ENCODE data around the gene RTCB. TPM values are rescaled to one million over a fixed set of nuclear protein-coding genes. Genes with fewer than 3 reads are reported as not detected.
"Not testable (repeated sequence)": the region's sequence is repeated elsewhere in the genome, so short reads cannot be mapped to it uniquely, and the experiment has no call there.

Gene RTCB
- polyA plus RNA-seq, 1 of the 3 experiments (the other 2 are of a cell fraction), result 89.6 TPM

DNA sequence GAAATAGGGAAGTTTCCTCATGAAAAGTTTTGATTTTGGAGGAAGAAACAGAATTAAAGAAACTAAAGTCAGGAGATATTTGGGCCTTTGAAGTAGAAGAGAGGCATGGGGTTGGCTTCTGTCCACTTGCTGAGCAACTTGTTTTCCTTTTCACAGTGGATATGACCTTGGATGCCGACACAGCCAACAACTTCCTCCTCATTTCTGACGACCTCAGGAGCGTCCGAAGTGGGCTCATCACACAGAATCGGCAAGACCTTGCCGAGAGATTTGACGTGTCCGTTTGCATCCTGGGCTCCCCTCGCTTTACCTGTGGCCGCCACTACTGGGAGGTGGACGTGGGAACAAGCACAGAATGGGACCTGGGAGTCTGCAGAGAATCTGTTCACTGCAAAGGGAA, 52.0 kb downstream of the RTCB start:
- 49% methylated on average over 4 of the region's 11 CpGs for WGBS (ENCODE audit: low lambda C conversion rate)
- H3K4me3 ChIP-seq (ENCODE audit: low read depth in 2 of 2, low read length in 1 of 2); H3K79me2 ChIP-seq (ENCODE audit: insufficient read depth); H3F3A ChIP-seq (replicated peaks; ENCODE audit: insufficient read depth); DNase-seq; H3K36me3 ChIP-seq (replicated peaks in 1 of 2; ENCODE audit: control insufficient read depth in 1 of 2, insufficient read depth in 2 of 2, low read length in 1 of 2); H3K4me1 ChIP-seq (ENCODE audit: control insufficient read depth in 1 of 2, insufficient read depth in 2 of 2, low read depth in 1 of 2, low read length in 1 of 2); H3K27ac ChIP-seq (ENCODE audit: low read depth in 2 of 2, low read length in 1 of 2); H3K4me2 ChIP-seq; H2AFZ ChIP-seq (ENCODE audit: low read depth); H3K9me2 ChIP-seq; H3K9ac ChIP-seq; H4K20me1 ChIP-seq (ENCODE audit: insufficient read depth); POLR2A ChIA-PET; H3K9me3 ChIP-seq; H3K27me3 ChIP-seq (ENCODE audit: insufficient read depth); CTCF ChIA-PET: not testable (repeated sequence)

DNA sequence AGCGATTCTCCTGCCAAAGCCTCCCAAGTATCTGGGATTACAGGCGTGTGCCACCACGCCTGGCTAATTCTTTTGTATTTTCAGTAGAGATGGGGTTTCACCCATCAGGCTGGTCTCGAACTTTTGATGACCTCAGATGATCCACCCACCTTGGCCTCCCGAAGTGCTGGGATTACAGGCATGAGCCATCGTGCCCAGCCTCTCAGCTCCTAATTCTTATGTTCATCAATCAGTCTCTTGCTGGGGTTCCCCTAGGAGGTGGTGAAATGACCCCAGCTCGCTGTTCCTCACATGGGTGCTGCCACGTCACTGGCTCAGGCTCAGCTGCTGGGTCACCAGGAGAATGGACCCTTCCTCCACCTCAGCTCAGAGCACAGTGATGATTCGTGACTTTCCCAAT, 54.5 kb downstream of the RTCB start, which contains the start of gene RFPL3:
Gene RFPL3, plus strand, starts transcription at position 301 of the 400 bp plus-strand sequence. CDS start 205 bp downstream, outside the sequence.
- H4K20me1 ChIP-seq (ENCODE audit: insufficient read depth); H3K4me3 ChIP-seq (ENCODE audit: low read depth in 2 of 2, low read length in 1 of 2); DNase-seq; H3K79me2 ChIP-seq (ENCODE audit: insufficient read depth); H3K4me2 ChIP-seq; H3K9ac ChIP-seq; H3K27ac ChIP-seq (ENCODE audit: low read depth in 2 of 2, low read length in 1 of 2); H2AFZ ChIP-seq (ENCODE audit: low read depth); CTCF ChIA-PET; H3K27me3 ChIP-seq (ENCODE audit: insufficient read depth); H3F3A ChIP-seq (replicated peaks; ENCODE audit: insufficient read depth); H3K4me1 ChIP-seq (ENCODE audit: control insufficient read depth in 1 of 2, insufficient read depth in 2 of 2, low read depth in 1 of 2, low read length in 1 of 2); H3K9me3 ChIP-seq; H3K9me2 ChIP-seq; H3K36me3 ChIP-seq (replicated peaks in 1 of 2; ENCODE audit: control insufficient read depth in 1 of 2, insufficient read depth in 2 of 2, low read length in 1 of 2); POLR2A ChIA-PET: not testable (repeated sequence)
- WGBS (ENCODE audit: low lambda C conversion rate), result 44% methylated on average over 9 of the region's 9 CpGs

DNA sequence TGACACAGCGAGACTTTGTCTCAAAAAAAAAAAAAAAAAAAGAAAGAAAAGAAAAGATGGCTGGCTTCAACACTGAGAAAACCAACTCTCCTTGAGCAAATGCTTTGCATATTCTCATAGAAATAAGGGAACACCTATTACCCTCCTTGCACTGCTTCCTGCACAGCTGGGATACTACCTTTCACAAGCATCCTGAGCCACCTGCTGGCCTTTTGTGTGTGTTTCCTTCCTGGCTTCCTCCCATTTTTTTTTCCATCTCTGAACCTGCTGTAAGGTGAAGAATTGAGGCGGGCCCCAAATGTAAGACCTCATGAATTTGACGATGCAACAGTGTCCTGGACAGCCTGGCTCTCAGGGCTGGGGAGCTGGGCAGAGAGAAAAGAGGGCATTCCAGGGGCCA, 56.3 kb downstream of the RTCB start:
- Histone ChIP-seq H3K4me1 (ENCODE audit: control insufficient read depth in 1 of 2, insufficient read depth in 2 of 2, low read depth in 1 of 2, low read length in 1 of 2) (no peaks in the 10 kb centered on the region), H3K27ac (ENCODE audit: low read depth in 2 of 2, low read length in 1 of 2) (no peak overlapping the region), H2AFZ (ENCODE audit: low read depth) (no peak overlapping the region), H3F3A (replicated peaks; ENCODE audit: insufficient read depth) (no peaks in the 10 kb centered on the region), H3K9me3 (no peaks in the 10 kb centered on the region), H3K9me2 (no peaks in the 10 kb centered on the region), H3K27me3 (ENCODE audit: insufficient read depth) (no peaks in the 10 kb centered on the region), H3K4me3 (ENCODE audit: low read depth in 2 of 2, low read length in 1 of 2) (no peak overlapping the region), H3K4me2 (no peak overlapping the region), H3K36me3 (replicated peaks in 1 of 2; ENCODE audit: control insufficient read depth in 1 of 2, insufficient read depth in 2 of 2, low read length in 1 of 2) (no peaks in the 10 kb centered on the region), H3K9ac (no peak overlapping the region), H4K20me1 (ENCODE audit: insufficient read depth) (no peaks in the 10 kb centered on the region), H3K79me2 (ENCODE audit: insufficient read depth) (no peaks in the 10 kb centered on the region)
- CTCF ChIA-PET, result interaction anchor here (0.6 to 1.4 kb wide), 2 partner anchors 135 to 379 kb away, joined by 3 read pairs; no protein-coding TSS in a partner anchor
- TF ChIP-seq EZH2phosphoT487 (IDR thresholded peaks at IDR 0.05; ENCODE audit: borderline replicate concordance, low read depth) (no peak), RAD21 (IDR thresholded peaks at IDR 0.05; ENCODE audit: low read length) (peak; percentile 36; the same call in 1 of the 2 replicates), CTCF (IDR thresholded peaks at IDR 0.05) (peak; percentile 15; the same call in 1 of the 2 replicates), MXI1 (IDR thresholded peaks at IDR 0.05; ENCODE audit: low read depth, low read length) (no peak), FOXJ3 (CRISPR knock-in tag; IDR thresholded peaks at IDR 0.05) (no peak)
- TF ChIP-seq, protein P1, sequence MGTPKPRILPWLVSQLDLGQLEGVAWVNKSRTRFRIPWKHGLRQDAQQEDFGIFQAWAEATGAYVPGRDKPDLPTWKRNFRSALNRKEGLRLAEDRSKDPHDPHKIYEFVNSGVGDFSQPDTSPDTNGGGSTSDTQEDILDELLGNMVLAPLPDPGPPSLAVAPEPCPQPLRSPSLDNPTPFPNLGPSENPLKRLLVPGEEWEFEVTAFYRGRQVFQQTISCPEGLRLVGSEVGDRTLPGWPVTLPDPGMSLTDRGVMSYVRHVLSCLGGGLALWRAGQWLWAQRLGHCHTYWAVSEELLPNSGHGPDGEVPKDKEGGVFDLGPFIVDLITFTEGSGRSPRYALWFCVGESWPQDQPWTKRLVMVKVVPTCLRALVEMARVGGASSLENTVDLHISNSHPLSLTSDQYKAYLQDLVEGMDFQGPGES (IDR thresholded peaks at IDR 0.05; ENCODE audit: low read depth, low read length), result no peak
- POLR2A ChIA-PET, result no interaction called here
- WGBS (ENCODE audit: low lambda C conversion rate), result 65% methylated on average over 3 of the region's 3 CpGs
- no peak for DNase-seq
